ENCODE measurements around the gene CPED1.

- no peak for TF ChIP-seq POLR2A (IDR thresholded peaks at IDR 0.05)
- no peak for TF ChIP-seq CTCF (IDR thresholded peaks at IDR 0.05)
Measured at GRCh38 chr7:121151774-121152221, 163.3 kb downstream of the CPED1 start.

Measured in body of pancreas (tissue), 4 donors.